ENCODE results near the gene FGD2. TPM values are rescaled to one million over a fixed set of nuclear protein-coding genes. Genes with fewer than 3 reads are reported as not detected.

The FGD2 gene
- total RNA-seq, 1 experiment from 2014 or later, result 0.13 TPM

GRCh38 chr6:37014667-37015066 is 9.2 kb downstream of the FGD2 start:
- Mint-ChIP-seq H3K27me3 (ENCODE audit: low read depth) (no peaks in the 10 kb centered on the region), H3K4me1 (peaks cover 4 to 13% of the 10 kb centered on the region in 2 experiments), H3K36me3 (ENCODE audit: insufficient read depth in 1 of 3, low read depth in 3 of 3) (no peaks in the 10 kb centered on the region), H3K27ac (no peak overlapping the region; a peak in 1 of 7 replicates), H3K4me3 (no peak overlapping the region), H3K9me3 (peaks cover 0 to 4% of the 10 kb centered on the region in 2 experiments; a peak in 1 of 5 replicates)
- Histone ChIP-seq H3K4ac (ENCODE audit: low read depth, low read length) (no peak overlapping the region), H2AK5ac (ENCODE audit: insufficient read length, low read length) (no peak overlapping the region), H3K18ac (ENCODE audit: insufficient read length, low read depth, low read length) (no peak overlapping the region), H3K79me1 (ENCODE audit: insufficient read depth, low read depth, low read length, poor library complexity, severe bottlenecking) (no peaks in the 10 kb centered on the region), H4K8ac (replicated peaks; ENCODE audit: insufficient read length, low read depth, low read length) (no peak overlapping the region), H3K27me3 (ENCODE audit: insufficient read depth, low read length) (no peaks in the 10 kb centered on the region), H4K20me1 (ENCODE audit: control insufficient read depth, insufficient read depth, insufficient read length) (no peaks in the 10 kb centered on the region), H4K91ac (ENCODE audit: insufficient read length, low read depth, low read length) (no peak overlapping the region), H3K23ac (ENCODE audit: insufficient read length, low read depth, low read length) (no peak overlapping the region), H2BK120ac (ENCODE audit: low read depth, low read length, poor library complexity, severe bottlenecking) (no peak overlapping the region), H3K79me2 (ENCODE audit: insufficient read depth, low read length) (no peaks in the 10 kb centered on the region), H3K27ac (ENCODE audit: insufficient read length, low read depth, low read length) (no peak overlapping the region), H2BK20ac (ENCODE audit: low read depth, low read length, poor library complexity, severe bottlenecking) (no peak overlapping the region), H2BK5ac (ENCODE audit: insufficient read length, low read length) (no peak overlapping the region), H2AFZ (ENCODE audit: low read length) (no peak overlapping the region), H3K23me2 (ENCODE audit: insufficient read length, low read depth, low read length, poor library complexity, severe bottlenecking) (no peaks in the 10 kb centered on the region), H3K56ac (ENCODE audit: insufficient read length, low read depth, low read length) (no peak overlapping the region), H3K4me2 (ENCODE audit: insufficient read depth, insufficient read length, low read length) (no peak overlapping the region), H3K4me1 (ENCODE audit: insufficient read depth, low read length) (no peaks in the 10 kb centered on the region), H3K9me3 (ENCODE audit: control insufficient read depth, low read depth, low read length) (no peaks in the 10 kb centered on the region), H3T11ph (ENCODE audit: low read length) (no peak overlapping the region), H3K14ac (ENCODE audit: insufficient read depth, low read length) (no peak overlapping the region), H2BK15ac (ENCODE audit: low read depth, low read length) (no peak overlapping the region), H3K9ac (ENCODE audit: extremely low read depth, insufficient read length, low read length) (no peak overlapping the region), H2BK12ac (ENCODE audit: insufficient read length, low read depth, low read length) (no peak overlapping the region), H4K5ac (ENCODE audit: insufficient read length, low read depth, low read length) (no peak overlapping the region)
- WGBS (ENCODE audit: extremely low coverage, insufficient read length, low lambda C conversion rate), result no CpG with 5 or more reads among the region's 12 CpGs
- no peak for DNase-seq
- TF ChIP-seq, protein P1, sequence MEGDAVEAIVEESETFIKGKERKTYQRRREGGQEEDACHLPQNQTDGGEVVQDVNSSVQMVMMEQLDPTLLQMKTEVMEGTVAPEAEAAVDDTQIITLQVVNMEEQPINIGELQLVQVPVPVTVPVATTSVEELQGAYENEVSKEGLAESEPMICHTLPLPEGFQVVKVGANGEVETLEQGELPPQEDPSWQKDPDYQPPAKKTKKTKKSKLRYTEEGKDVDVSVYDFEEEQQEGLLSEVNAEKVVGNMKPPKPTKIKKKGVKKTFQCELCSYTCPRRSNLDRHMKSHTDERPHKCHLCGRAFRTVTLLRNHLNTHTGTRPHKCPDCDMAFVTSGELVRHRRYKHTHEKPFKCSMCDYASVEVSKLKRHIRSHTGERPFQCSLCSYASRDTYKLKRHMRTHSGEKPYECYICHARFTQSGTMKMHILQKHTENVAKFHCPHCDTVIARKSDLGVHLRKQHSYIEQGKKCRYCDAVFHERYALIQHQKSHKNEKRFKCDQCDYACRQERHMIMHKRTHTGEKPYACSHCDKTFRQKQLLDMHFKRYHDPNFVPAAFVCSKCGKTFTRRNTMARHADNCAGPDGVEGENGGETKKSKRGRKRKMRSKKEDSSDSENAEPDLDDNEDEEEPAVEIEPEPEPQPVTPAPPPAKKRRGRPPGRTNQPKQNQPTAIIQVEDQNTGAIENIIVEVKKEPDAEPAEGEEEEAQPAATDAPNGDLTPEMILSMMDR (conservative IDR thresholded peaks at IDR 0.05), result no peak
